HG03442 (cell line): ENCODE data around the gene CBX7.
"Not testable (repeated sequence)": the region's sequence is repeated elsewhere in the genome, so short reads cannot be mapped to it uniquely, and the experiment has no call there.

Experiments
- ATAC-seq: cut with Tn5 transposase; IDR thresholded peaks from one replicate; pipeline ENCODE4 v1.9.1; 2021; ENCODE audit warnings: mild to moderate bottlenecking, moderate library complexity; ENCODE audit not compliant: unreplicated experiment

The CBX7 gene

GRCh38 chr22:39174498-39175352 is 22.2 kb upstream of the CBX7 start:
- ATAC-seq, result no peak

- no peak for ATAC-seq
These were observed 21.5 kb upstream of the CBX7 start for GRCh38 chr22:39173787-39174497.

- no peak for ATAC-seq
These were observed 20.7 kb upstream of the CBX7 start for GRCh38 chr22:39173050-39173706.

GRCh38 chr22:39172265-39173049 is 20.0 kb upstream of the CBX7 start:
- not testable (repeated sequence) for ATAC-seq

- no peak for ATAC-seq
These were observed 19.3 kb upstream of the CBX7 start for GRCh38 chr22:39171623-39172264.

GRCh38 chr22:39170825-39171622 is 18.5 kb upstream of the CBX7 start:
- no peak for ATAC-seq

- no peak for ATAC-seq
These were observed 17.5 kb upstream of the CBX7 start for GRCh38 chr22:39169797-39170466.

- no peak for ATAC-seq
These were observed 14.1 kb upstream of the CBX7 start for GRCh38 chr22:39166547-39166946.

GRCh38 chr22:39156093-39156492 is 3.6 kb upstream of the CBX7 start:
- ATAC-seq, result not testable (repeated sequence)

GRCh38 chr22:39155421-39155820 is 2.9 kb upstream of the CBX7 start:
- ATAC-seq, result no peak

GRCh38 chr22:39153220-39153717 is 789 bp upstream of the CBX7 start:
- peak; percentile 9 for ATAC-seq

- peak; percentile 3 for ATAC-seq
These were observed 413 bp downstream of the CBX7 start for GRCh38 chr22:39152024-39152510.

GRCh38 chr22:39151329-39151975 is 1.0 kb downstream of the CBX7 start:
- ATAC-seq, result no peak

- no peak for ATAC-seq
These were observed 1.6 kb downstream of the CBX7 start for GRCh38 chr22:39150848-39151215.

- ATAC-seq, result no peak
These were observed 2.3 kb downstream of the CBX7 start for GRCh38 chr22:39149915-39150847.

GRCh38 chr22:39148727-39149535 is 3.5 kb downstream of the CBX7 start:
- ATAC-seq, result no peak
